ENCODE data around the gene ARL16. TPM values are rescaled to one million over a fixed set of nuclear protein-coding genes. Genes with fewer than 3 reads are reported as not detected.

ARL16 gene
- polyA plus RNA-seq, 1 donor (not counting 4 experiments of a cell fraction or from before 2014, with no cell fraction given): 48.7 TPM

- Histone ChIP-seq H3K4me1 (ENCODE audit: control insufficient read depth, extremely low read depth, insufficient read depth, low read length) (peaks cover 23% of the 10 kb centered on the region), H3K9me3 (ENCODE audit: control insufficient read depth, low read depth, low read length) (no peaks in the 10 kb centered on the region), H3K9me1 (ENCODE audit: control insufficient read depth, extremely low read depth, insufficient read depth, low read length) (no peaks in the 10 kb centered on the region), H3K27ac (ENCODE audit: control insufficient read depth, insufficient read depth, low read length) (no peak overlapping the region), H3K36me3 (ENCODE audit: control insufficient read depth in 2 of 2, extremely low read depth in 1 of 2, insufficient read depth in 2 of 2, low read length in 2 of 2) (peaks cover 16 to 27% of the 10 kb centered on the region in 2 experiments), H3K9ac (ENCODE audit: control insufficient read depth, extremely low read depth, insufficient read depth, low read length) (peak overlapping the region; percentile 13), H4K20me1 (ENCODE audit: control insufficient read depth, extremely low read depth, insufficient read depth, low read length) (no peaks in the 10 kb centered on the region), H3K4me3 (ENCODE audit: control insufficient read depth in 2 of 3, extremely low read depth in 1 of 3, insufficient read depth in 2 of 3, low read depth in 1 of 3, low read length in 3 of 3) (peak overlapping the region in 1 of 3 experiments; percentile 12), H3K79me2 (ENCODE audit: control insufficient read depth, insufficient read depth, low read length) (peaks cover 28% of the 10 kb centered on the region), H3K4me2 (ENCODE audit: control insufficient read depth, extremely low read depth, insufficient read depth, low read depth, low read length) (peak overlapping the region; percentile 98), H2AFZ (ENCODE audit: control insufficient read depth, low read length) (no peak overlapping the region), H3K27me3 (ENCODE audit: control insufficient read depth, extremely low read depth, insufficient read depth, low read length) (no peaks in the 10 kb centered on the region)
- dilution Hi-C loops (cut with MboI; ENCODE audit: extremely low pct_ligation_motif_present, low sequenced_read_pairs): no loop called here
- TF ChIP-seq CTCF (optimal IDR thresholded peaks at IDR 0.05 in 1 of 3, IDR thresholded peaks at IDR 0.05 in 1 of 3, conservative IDR thresholded peaks at IDR 0.05 in 1 of 3; ENCODE audit: extremely low read depth in 1 of 3, insufficient read depth in 2 of 3, low read length in 3 of 3): peak in 1 of 3 experiments; percentile 3
- no peak for TF ChIP-seq EZH2 (IDR thresholded peaks at IDR 0.05; ENCODE audit: low read length)
- DNase-seq (ENCODE audit: low read depth, low spot score) (no peak), FAIRE-seq (no peak)
Measured at GRCh38 chr17:81710514-81711308, 27.1 kb upstream of the ARL16 start.

GRCh38 chr17:81708739-81709185, 25.2 kb upstream of the ARL16 start:
- peaks cover 29% of the 10 kb centered on the region for H3K4me1 ChIP-seq (ENCODE audit: control insufficient read depth, extremely low read depth, insufficient read depth, low read length)
- no peaks in the 10 kb centered on the region for H4K20me1 ChIP-seq (ENCODE audit: control insufficient read depth, extremely low read depth, insufficient read depth, low read length)
- dilution Hi-C loops (cut with MboI; ENCODE audit: extremely low pct_ligation_motif_present, low sequenced_read_pairs): no loop called here
- no peak overlapping the region for H3K4me3 ChIP-seq (ENCODE audit: control insufficient read depth in 2 of 3, extremely low read depth in 1 of 3, insufficient read depth in 2 of 3, low read depth in 1 of 3, low read length in 3 of 3)
- H3K27ac ChIP-seq (ENCODE audit: control insufficient read depth, insufficient read depth, low read length): no peak overlapping the region
- no peaks in the 10 kb centered on the region for H3K9me1 ChIP-seq (ENCODE audit: control insufficient read depth, extremely low read depth, insufficient read depth, low read length)
- H3K9me3 ChIP-seq (ENCODE audit: control insufficient read depth, low read depth, low read length): no peaks in the 10 kb centered on the region
- no peak for DNase-seq (ENCODE audit: low read depth, low spot score)
- peaks cover 25 to 39% of the 10 kb centered on the region in 2 experiments for H3K36me3 ChIP-seq (ENCODE audit: control insufficient read depth in 2 of 2, extremely low read depth in 1 of 2, insufficient read depth in 2 of 2, low read length in 2 of 2)
- no peak for FAIRE-seq
- H3K9ac ChIP-seq (ENCODE audit: control insufficient read depth, extremely low read depth, insufficient read depth, low read length): no peak overlapping the region
- H3K27me3 ChIP-seq (ENCODE audit: control insufficient read depth, extremely low read depth, insufficient read depth, low read length): no peaks in the 10 kb centered on the region
- peaks cover 34% of the 10 kb centered on the region for H3K79me2 ChIP-seq (ENCODE audit: control insufficient read depth, insufficient read depth, low read length)
- H2AFZ ChIP-seq (ENCODE audit: control insufficient read depth, low read length): no peak overlapping the region
- no peak for TF ChIP-seq EZH2 (IDR thresholded peaks at IDR 0.05; ENCODE audit: low read length)
- TF ChIP-seq CTCF (optimal IDR thresholded peaks at IDR 0.05 in 1 of 3, IDR thresholded peaks at IDR 0.05 in 1 of 3, conservative IDR thresholded peaks at IDR 0.05 in 1 of 3; ENCODE audit: extremely low read depth in 1 of 3, insufficient read depth in 2 of 3, low read length in 3 of 3): no peak
- H3K4me2 ChIP-seq (ENCODE audit: control insufficient read depth, extremely low read depth, insufficient read depth, low read depth, low read length): no peak overlapping the region

Data from keratinocyte (primary cell).